H1 (cell line): ENCODE data around the gene DDX51. TPM values are rescaled to one million over a fixed set of nuclear protein-coding genes. Genes with fewer than 3 reads are reported as not detected.

Experiments used
- CTCF ChIA-PET: fragments of 300-600 bp; sonication (Branson Sonifier 250); formaldehyde crosslinking; loops from one replicate; lab custom pipeline; 2021; ENCODE audit not compliant: partially characterized antibody; lab: Charles Lee
- POLR2A ChIA-PET: fragments of 300-600 bp; sonication (Branson Sonifier 250); formaldehyde crosslinking; loops from one replicate; lab custom pipeline; 2021; ENCODE audit warnings: inconsistent platforms; ENCODE audit not compliant: partially characterized antibody; lab: Charles Lee
- DNase-seq, 2 experiments: peaks; one replicate each; pipeline versions ENCODE4 v3.0.0 to v3.0.0-alpha.2; 2010 to 2022; ENCODE audit warnings: low spot score in 2 of 2, low read depth in 1 of 2, mixed read lengths in 1 of 2
- FAIRE-seq: peaks from 2 replicates; lab custom pipeline; 2011; peaks lifted over from hg19 to GRCh38; lab: Jason Lieb, UNC
- H2AFZ ChIP-seq: 2 replicates; pipeline ENCODE4 v1.8.1; 2012; ENCODE audit warnings: low read length, inconsistent platforms
- H2AK5ac ChIP-seq: 2 replicates; pipeline ENCODE4 v1.6.1; 2013; ENCODE audit warnings: low read depth, low read length
- H2BK120ac ChIP-seq: replicated peaks from 2 replicates; pipeline ENCODE3; 2013; ENCODE audit warnings: low read depth, low read length, inconsistent platforms
- H2BK12ac ChIP-seq: 2 replicates; pipeline ENCODE4 v1.6.1; 2013; ENCODE audit warnings: low read depth, low read length
- H2BK15ac ChIP-seq: 2 replicates; pipeline ENCODE4 v1.6.1; 2013; ENCODE audit warnings: low read length
- H2BK20ac ChIP-seq: 2 replicates; pipeline ENCODE4 v1.6.1; 2013; ENCODE audit warnings: low read length
- H2BK5ac ChIP-seq: 2 replicates; pipeline ENCODE4 v1.6.1; 2013; ENCODE audit warnings: low read depth, low read length
- H3K14ac ChIP-seq: 2 replicates; pipeline ENCODE4 v1.6.1; 2013; ENCODE audit warnings: inconsistent platforms; ENCODE audit not compliant: insufficient read length
- H3K18ac ChIP-seq: 2 replicates; pipeline ENCODE4 v1.6.1; 2013; ENCODE audit warnings: low read length; ENCODE audit errors: extremely low read depth
- H3K23ac ChIP-seq: 2 replicates; pipeline ENCODE4 v1.6.1; 2013; ENCODE audit warnings: inconsistent platforms; ENCODE audit not compliant: insufficient read length
- H3K23me2 ChIP-seq: 2 replicates; pipeline ENCODE4 v1.6.1; 2013; ENCODE audit warnings: low read depth, low read length
- H3K27ac ChIP-seq: 2 replicates; pipeline ENCODE4 v1.6.1; 2011; ENCODE audit warnings: low read depth, low read length, inconsistent platforms
- H3K27me3 ChIP-seq, 4 experiments: replicated peaks in 1 of 4; 1 replicate in 1 of 4; 2 replicates in 3 of 4; pipeline versions ENCODE4 v1.6.1 to v1.8.1; 2011 to 2013; ENCODE audit warnings: low read length in 3 of 4, mild to moderate bottlenecking in 3 of 4, inconsistent platforms in 2 of 4, mixed read lengths in 2 of 4, moderate library complexity in 1 of 4; ENCODE audit not compliant: control insufficient read depth in 3 of 4, insufficient read depth in 3 of 4; ENCODE audit errors: extremely low read depth in 1 of 4
- H3K36me3 ChIP-seq, 4 experiments: 2 replicates each; pipeline versions ENCODE4 v1.6.1 to v1.8.1; 2011 to 2013; ENCODE audit warnings: mild to moderate bottlenecking in 4 of 4, low read length in 3 of 4, moderate library complexity in 2 of 4, control low read depth in 1 of 4, inconsistent platforms in 1 of 4; ENCODE audit not compliant: insufficient read depth in 4 of 4, control insufficient read depth in 2 of 4
- H3K4ac ChIP-seq: replicated peaks from 2 replicates; pipeline ENCODE3; 2013; ENCODE audit warnings: low read length, low read depth, mixed read lengths, inconsistent platforms; ENCODE audit not compliant: insufficient read length
- H3K4me1 ChIP-seq, 4 experiments: replicated peaks in 1 of 4; 1 replicate in 1 of 4; 2 replicates in 3 of 4; pipeline versions ENCODE4 v1.6.1 to v1.8.1; 2011 to 2013; ENCODE audit warnings: low read length in 3 of 4, inconsistent platforms in 2 of 4, mixed read lengths in 1 of 4; ENCODE audit not compliant: insufficient read depth in 4 of 4, control insufficient read depth in 3 of 4
- H3K4me2 ChIP-seq, 2 experiments: 2 replicates each; pipeline versions ENCODE4 v1.6.1 to v1.8.1; 2011 to 2013; ENCODE audit warnings: low read depth in 2 of 2, low read length in 2 of 2, control low read depth in 1 of 2, inconsistent platforms in 1 of 2, mild to moderate bottlenecking in 1 of 2; ENCODE audit not compliant: insufficient read depth in 1 of 2
- H3K4me3 ChIP-seq, 4 experiments: fragments of 200-600, 300-600 bp in 1 of 4; sonication (generic), shearing (Covaris generic), sonication (Bioruptor Twin) in 1 of 4; 2 replicates each; pipeline versions ENCODE4 v1.5.1 to v1.8.1; 2011 to 2016; ENCODE audit warnings: low read length in 4 of 4, low read depth in 3 of 4, control low read depth in 2 of 4, inconsistent platforms in 2 of 4, mild to moderate bottlenecking in 2 of 4, mixed read lengths in 1 of 4, moderate library complexity in 1 of 4; ENCODE audit not compliant: insufficient read depth in 2 of 4; ENCODE audit errors: extremely low read depth in 1 of 4
- H3K56ac ChIP-seq: replicated peaks from 2 replicates; pipeline ENCODE3; 2013; ENCODE audit warnings: low read depth, mild to moderate bottlenecking, mixed read lengths, low read length, inconsistent platforms; ENCODE audit not compliant: insufficient read length
- H3K79me1 ChIP-seq: 2 replicates; pipeline ENCODE4 v1.6.1; 2013; ENCODE audit warnings: low read depth, low read length, control low read depth
- H3K79me2 ChIP-seq, 2 experiments: 2 replicates each; pipeline versions ENCODE4 v1.6.1 to v1.8.1; 2012 to 2013; ENCODE audit warnings: low read length in 2 of 2, mild to moderate bottlenecking in 2 of 2, inconsistent platforms in 1 of 2; ENCODE audit not compliant: insufficient read depth in 2 of 2, control insufficient read depth in 1 of 2
- H3K9ac ChIP-seq, 4 experiments: replicated peaks in 1 of 4; 1 replicate in 1 of 4; 2 replicates in 3 of 4; pipeline versions ENCODE4 v1.6.1 to v1.8.1; 2011 to 2013; ENCODE audit warnings: low read depth in 3 of 4, low read length in 3 of 4, control low read depth in 2 of 4, mild to moderate bottlenecking in 2 of 4, moderate library complexity in 2 of 4, inconsistent platforms in 1 of 4; ENCODE audit errors: extremely low read depth in 1 of 4
- H3K9me3 ChIP-seq, 2 experiments: 2 replicates each; pipeline versions ENCODE4 v1.6.1 to v1.8.1; 2012 to 2013; ENCODE audit warnings: mild to moderate bottlenecking in 2 of 2, moderate library complexity in 2 of 2, control low read depth in 1 of 2, inconsistent platforms in 1 of 2, low read depth in 1 of 2, low read length in 1 of 2, mixed read lengths in 1 of 2; ENCODE audit not compliant: insufficient read depth in 2 of 2
- H4K20me1 ChIP-seq, 2 experiments: replicated peaks in 1 of 2; 2 replicates each; pipeline versions ENCODE3 to v1.8.1; 2011 to 2013; ENCODE audit warnings: inconsistent platforms in 2 of 2, low read length in 2 of 2, mild to moderate bottlenecking in 1 of 2; ENCODE audit not compliant: insufficient read depth in 2 of 2, control insufficient read depth in 1 of 2
- H4K5ac ChIP-seq: 2 replicates; pipeline ENCODE4 v1.6.1; 2013; ENCODE audit warnings: low read length, low read depth, mixed read lengths, inconsistent platforms; ENCODE audit not compliant: insufficient read length
- H4K8ac ChIP-seq: 2 replicates; pipeline ENCODE4 v1.8.0; 2013; ENCODE audit warnings: mild to moderate bottlenecking, moderate library complexity, low read length, inconsistent platforms; ENCODE audit not compliant: insufficient read depth; ENCODE audit errors: extremely low read depth
- H4K91ac ChIP-seq: replicated peaks from 2 replicates; pipeline ENCODE3; 2013; ENCODE audit warnings: low read length, mixed read lengths, inconsistent platforms; ENCODE audit not compliant: insufficient read length
- ASH2L ChIP-seq: fragments of 200-600, 300-600 bp; sonication (generic); IDR thresholded peaks from one replicate; pipeline ENCODE4 v1.7.1; 2017; ENCODE audit warnings: low read length
- ATF2 ChIP-seq: IDR thresholded peaks from 2 replicates; pipeline ENCODE4 v1.6.1; 2012; ENCODE audit warnings: low read length, inconsistent platforms
- BRCA1 ChIP-seq: IDR thresholded peaks from 2 replicates; pipeline ENCODE4 v1.6.1; 2012; ENCODE audit warnings: low read depth, low read length, improper control_type of control experiment
- CBX5 ChIP-seq: fragments of 300-800, 300-1000 bp; sonication (generic); IDR thresholded peaks from 2 replicates; pipeline ENCODE4 v1.7.1; 2016; ENCODE audit warnings: antibody characterized with exemption, low read length, low read depth
- CHD2 ChIP-seq: IDR thresholded peaks from 2 replicates; pipeline ENCODE4 v1.6.1; 2012; ENCODE audit warnings: low read length, improper control_type of control experiment
- CTBP2 ChIP-seq: IDR thresholded peaks from 2 replicates; pipeline ENCODE4 v1.7.0; 2011; ENCODE audit warnings: borderline replicate concordance, mild to moderate bottlenecking, moderate library complexity, mixed read lengths, low read length; ENCODE audit not compliant: insufficient read depth, insufficient read length
- E2F6 ChIP-seq: IDR thresholded peaks from 2 replicates; pipeline ENCODE4 v1.6.1; 2012; ENCODE audit warnings: inconsistent platforms
- GTF2F1 ChIP-seq: IDR thresholded peaks from 2 replicates; pipeline ENCODE4 v1.6.1; 2012; ENCODE audit warnings: low read depth, low read length, improper control_type of control experiment, borderline replicate concordance
- NRF1 ChIP-seq: IDR thresholded peaks from 2 replicates; pipeline ENCODE4 v1.6.1; 2011; ENCODE audit warnings: mild to moderate bottlenecking, low read depth, low read length, improper control_type of control experiment
- SIRT6 ChIP-seq: IDR thresholded peaks from one replicate; pipeline ENCODE4 v1.7.1; 2012; ENCODE audit warnings: low read length, inconsistent platforms
- SP4 ChIP-seq: IDR thresholded peaks from 2 replicates; pipeline ENCODE4 v1.6.1; 2012; ENCODE audit warnings: low read length, inconsistent platforms
- ZNF274 ChIP-seq: IDR thresholded peaks from 2 replicates; pipeline ENCODE4 v1.7.0; 2012; ENCODE audit warnings: low read length, borderline replicate concordance; ENCODE audit errors: extremely low read depth
- WGBS, 2 experiments: shearing (Covaris generic) in 1 of 2; methylation state at CpG; one replicate each; pipeline versions ENCODE4 v1.1.6 to v1.1.7; 2013 to 2015; ENCODE audit warnings: low lambda C conversion rate in 2 of 2, mixed read lengths in 2 of 2, inconsistent platforms in 1 of 2, low coverage in 1 of 2, missing lambda C conversion rate in 1 of 2; ENCODE audit not compliant: insufficient replicate concordance in 2 of 2, insufficient coverage in 1 of 2, insufficient read length in 1 of 2; ENCODE audit errors: extremely low coverage in 1 of 2, missing lambda C conversion rate in 1 of 2; 5-methylcytosine and 5-hydroxymethylcytosine counted together
- polyA plus RNA-seq, 7 experiments: library from polyadenylated mRNA; depleted of rRNA in 3 of 7; stranded (reverse) in 5 of 7; unstranded in 2 of 7; fragments of >200 nt in 5 of 7; fragments of 200-250 nt in 2 of 7; gene quantifications; 1 replicate in 5 of 7; 2 replicates in 1 of 7; 4 replicates in 1 of 7; pipeline versions ENCODE4 v1.2.1 to v1.2.3, GENCODE V29; 2011 to 2013; ENCODE audit warnings: missing spikeins in 2 of 7, mixed read lengths in 2 of 7
- total RNA-seq: library from RNA; stranded (reverse); fragmentation: NEBNext Ultra II Directional; extraction: Animal tissue kit (Norgen Biotek cat#: 25700); gene quantifications from 2 replicates; pipeline ENCODE4 v1.2.1, GENCODE V29; 2021

The DDX51 gene
- total and polyA plus RNA-seq, 2 of the 8 experiments (the other 6 are each of a cell fraction or from before 2014, with no cell fraction given) = 11.2 to 24.4 TPM

- Histone ChIP-seq H4K8ac (no peak overlapping the region), H3K4ac (no peak overlapping the region), H3K14ac (no peak overlapping the region), H4K5ac (no peak overlapping the region), H2BK120ac (no peak overlapping the region), H3K56ac (no peak overlapping the region), H2BK20ac (no peak overlapping the region), H3K9ac (no peak overlapping the region), H4K91ac (no peak overlapping the region), H2BK5ac (no peak overlapping the region), H2AFZ (no peak overlapping the region), H2AK5ac (no peak overlapping the region), H3K79me2 (peaks cover 4 to 44% of the 10 kb centered on the region in 2 experiments; a peak in 3 of 4 replicates), H3K18ac (no peak overlapping the region), H3K23ac (no peak overlapping the region), H3K23me2 (peaks cover 13% of the 10 kb centered on the region; the same call in 1 of the 2 replicates), H3K9me3 (peaks cover 0 to 3% of the 10 kb centered on the region in 2 experiments; a peak in 1 of 4 replicates), H3K27ac (no peak overlapping the region), H3K4me3 (no peak overlapping the region), H4K20me1 (peaks cover 11 to 20% of the 10 kb centered on the region in 2 experiments), H3K79me1 (peaks cover 30% of the 10 kb centered on the region), H2BK12ac (no peak overlapping the region), H3K4me2 (no peak overlapping the region; a peak in 1 of 4 replicates), H3K4me1 (peaks cover 0 to 15% (median 4%) of the 10 kb centered on the region in 4 experiments; a peak in 5 of 7 replicates), H3K27me3 (no peaks in the 10 kb centered on the region), H2BK15ac (no peak overlapping the region), H3K36me3 (peaks cover 2 to 27% (median 13%) of the 10 kb centered on the region in 4 experiments; a peak in 7 of 8 replicates)
- ChIA-PET CTCF (interaction anchor here (1.6 kb wide), 1 partner anchor 16 kb away, joined by 9 read pairs; no protein-coding TSS in a partner anchor), POLR2A (interaction anchor here (0.9 to 1.5 kb wide), 2 partner anchors 14 to 89 kb away, joined by 3 read pairs; no protein-coding TSS in a partner anchor)
- DNase-seq (no peak), FAIRE-seq (no peak)
- WGBS, 2 experiments = 97% methylated on average over 24 of the region's 24 CpGs; no CpG with 5 or more reads in 1 of the 2 experiments
- TF ChIP-seq BRCA1 = no peak
- TF ChIP-seq NRF1 = no peak
- no peak for TF ChIP-seq CHD2
- TF ChIP-seq CTBP2 = no peak
- TF ChIP-seq CBX5 = no peak
- no peak for TF ChIP-seq ATF2
- TF ChIP-seq SP4 = no peak
- no peak for TF ChIP-seq ZNF274
- no peak for TF ChIP-seq E2F6
- TF ChIP-seq GTF2F1 = no peak
- TF ChIP-seq SIRT6 = no peak
- TF ChIP-seq ASH2L = no peak
Measured at GRCh38 chr12:132146098-132146497, 2.0 kb upstream of the DDX51 start.
